GF-D8 (cell line): ENCODE data around the gene MED12L.
"Not testable (repeated sequence)": the region's sequence is repeated elsewhere in the genome, so short reads cannot be mapped to it uniquely, and the experiment has no call there.

ENCODE experiments used
- DNase-seq: peaks from one replicate; lab custom pipeline; 2025; lab: John Stamatoyannopoulos, UW

The MED12L gene

GRCh38 chr3:151214459-151214858, 129.0 kb downstream of the MED12L start:
- DNase-seq: no peak

GRCh38 chr3:151216641-151217607, 131.5 kb downstream of the MED12L start:
- DNase-seq: no peak

GRCh38 chr3:151218136-151218535, 132.7 kb downstream of the MED12L start:
- DNase-seq: no peak

- DNase-seq: no peak
These were observed 133.6 kb downstream of the MED12L start for GRCh38 chr3:151219056-151219455.

- DNase-seq: no peak
These were observed 138.9 kb downstream of the MED12L start for GRCh38 chr3:151224268-151224866.

- no peak for DNase-seq
These were observed 139.8 kb downstream of the MED12L start for GRCh38 chr3:151225040-151225975.

GRCh38 chr3:151226088-151226563, 140.7 kb downstream of the MED12L start:
- DNase-seq: no peak

- DNase-seq: no peak
These were observed 141.4 kb downstream of the MED12L start for GRCh38 chr3:151226825-151227224.

GRCh38 chr3:151227266-151227806, 141.9 kb downstream of the MED12L start:
- DNase-seq: no peak

GRCh38 chr3:151227807-151228665, 142.6 kb downstream of the MED12L start:
- DNase-seq: no peak

GRCh38 chr3:151228666-151229040, 143.2 kb downstream of the MED12L start:
- no peak for DNase-seq

- no peak for DNase-seq
These were observed 145.2 kb downstream of the MED12L start for GRCh38 chr3:151230646-151231045.

GRCh38 chr3:151232403-151232802, 146.9 kb downstream of the MED12L start:
- DNase-seq: not testable (repeated sequence)

GRCh38 chr3:151232991-151233390, 147.5 kb downstream of the MED12L start:
- no peak for DNase-seq

- DNase-seq: no peak
These were observed 149.4 kb downstream of the MED12L start for GRCh38 chr3:151234825-151235224.

- no peak for DNase-seq
These were observed 150.9 kb downstream of the MED12L start for GRCh38 chr3:151236316-151236715.

- DNase-seq: no peak
These were observed 151.3 kb downstream of the MED12L start for GRCh38 chr3:151236736-151237135.

GRCh38 chr3:151242006-151242405, 156.5 kb downstream of the MED12L start:
- not testable (repeated sequence) for DNase-seq

- no peak for DNase-seq
These were observed 163.4 kb downstream of the MED12L start for GRCh38 chr3:151248772-151249337.

- DNase-seq: no peak
These were observed 171.3 kb downstream of the MED12L start for GRCh38 chr3:151256749-151257148.
